ENCODE data around the gene KCNK1.
"Not testable (repeated sequence)": the region's sequence is repeated elsewhere in the genome, so short reads cannot be mapped to it uniquely, and the experiment has no call there.

KCNK1 gene

GRCh38 chr1:233679591-233680373, 65.9 kb downstream of the KCNK1 start:
- no peak for DNase-seq (ENCODE audit: low read depth in 1 of 2, low spot score in 1 of 2)
- in situ Hi-C loops (cut with HindIII; ENCODE audit: low pct_unique_long_range_greater_than_20kb, low sequenced_read_pairs): no loop called here
- no peak for TF ChIP-seq JUND (IDR thresholded peaks at IDR 0.05; ENCODE audit: low read depth)

- in situ Hi-C loops (cut with HindIII; ENCODE audit: low pct_unique_long_range_greater_than_20kb, low sequenced_read_pairs): no loop called here
- DNase-seq (ENCODE audit: low read depth in 1 of 2, low spot score in 1 of 2): no peak
- no peak for TF ChIP-seq JUND (IDR thresholded peaks at IDR 0.05; ENCODE audit: low read depth)
These were observed 67.4 kb downstream of the KCNK1 start for GRCh38 chr1:233681285-233681684.

DNA sequence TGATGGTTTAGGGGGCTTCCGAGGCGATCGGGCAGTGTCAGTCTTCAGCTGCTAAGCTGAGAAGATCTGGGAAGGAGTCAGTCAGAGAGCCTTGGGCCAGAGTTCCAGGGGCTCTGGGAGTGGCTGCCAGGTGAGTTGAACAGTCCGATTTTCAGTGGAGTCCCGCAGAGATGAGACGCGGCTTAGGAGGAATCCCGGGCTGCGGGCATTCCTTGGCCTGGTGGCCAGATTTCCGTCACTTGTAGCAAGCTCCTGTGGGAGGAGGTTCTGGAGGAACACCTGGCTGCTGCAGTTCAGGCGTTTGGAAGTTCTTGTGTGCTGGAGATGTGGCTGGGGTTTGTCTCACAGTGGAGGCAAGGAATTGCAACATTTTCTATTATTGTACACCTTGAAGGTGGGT, 72.7 kb downstream of the KCNK1 start:
- in situ Hi-C loops (cut with HindIII; ENCODE audit: low pct_unique_long_range_greater_than_20kb, low sequenced_read_pairs); DNase-seq (ENCODE audit: low read depth in 1 of 2, low spot score in 1 of 2): not testable (repeated sequence)

DNA sequence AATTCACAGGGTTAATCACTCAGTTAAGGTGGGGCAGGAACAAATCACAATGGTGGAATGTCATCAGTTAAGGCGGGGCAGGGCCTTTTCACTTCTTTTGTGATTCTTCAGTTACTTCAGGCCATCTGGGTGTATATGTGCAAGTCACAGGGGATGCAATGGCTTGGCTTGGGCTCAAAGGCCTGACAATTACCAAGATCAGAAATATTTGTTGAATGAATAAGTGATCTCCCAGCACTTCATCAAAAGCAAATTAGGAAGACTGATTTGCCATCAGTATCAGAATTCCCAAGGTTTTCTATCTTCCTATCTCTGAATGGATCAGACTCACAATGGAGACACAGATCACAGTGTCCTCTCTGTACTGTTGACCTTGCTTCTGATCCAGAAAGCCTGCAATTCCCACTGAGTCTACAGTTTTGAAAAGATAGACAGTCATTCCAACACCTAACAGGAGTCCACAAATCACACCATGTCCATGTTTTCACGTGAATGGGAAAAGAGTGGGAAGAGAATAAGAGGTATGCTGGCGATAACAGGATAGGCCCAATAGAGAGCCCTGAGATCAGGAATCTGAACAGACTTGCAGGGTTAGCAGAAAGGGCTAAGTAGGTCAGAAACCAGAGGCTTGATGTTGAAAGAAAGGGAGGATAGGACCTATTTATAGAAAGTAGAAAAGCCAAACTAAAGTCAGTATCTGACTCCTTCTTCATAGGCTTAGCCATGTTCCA, 75.3 kb downstream of the KCNK1 start:
- no peak for TF ChIP-seq JUND (IDR thresholded peaks at IDR 0.05; ENCODE audit: low read depth)
- in situ Hi-C loops (cut with HindIII; ENCODE audit: low pct_unique_long_range_greater_than_20kb, low sequenced_read_pairs): no loop called here
- DNase-seq (ENCODE audit: low read depth in 1 of 2, low spot score in 1 of 2): no peak

- DNase-seq (ENCODE audit: low read depth in 1 of 2, low spot score in 1 of 2): no peak
- in situ Hi-C loops (cut with HindIII; ENCODE audit: low pct_unique_long_range_greater_than_20kb, low sequenced_read_pairs): no loop called here
- TF ChIP-seq JUND (IDR thresholded peaks at IDR 0.05; ENCODE audit: low read depth): no peak
These were observed 75.9 kb downstream of the KCNK1 start for GRCh38 chr1:233689748-233690254.

DNA sequence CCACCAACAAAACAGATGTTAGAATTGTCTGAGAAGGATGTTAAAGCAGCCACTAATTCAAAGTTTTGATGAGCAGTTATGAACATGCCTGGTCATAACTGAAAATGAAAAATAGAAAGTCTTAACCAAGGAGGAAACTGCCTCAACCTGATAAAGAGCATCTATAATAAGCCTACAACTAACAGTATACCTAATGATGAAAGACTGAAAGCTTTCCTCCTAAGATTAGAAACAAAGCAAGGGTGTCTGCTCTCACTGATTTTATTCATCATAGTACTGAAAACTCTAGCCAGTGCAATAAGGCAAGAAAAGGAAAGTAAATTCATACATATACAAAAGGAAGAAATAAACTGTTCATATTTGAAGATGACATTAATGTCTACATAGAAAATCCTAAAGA, 82.0 kb downstream of the KCNK1 start:
- no peak for DNase-seq (ENCODE audit: low read depth in 1 of 2, low spot score in 1 of 2)
- TF ChIP-seq JUND (IDR thresholded peaks at IDR 0.05; ENCODE audit: low read depth): no peak
- in situ Hi-C loops (cut with HindIII; ENCODE audit: low pct_unique_long_range_greater_than_20kb, low sequenced_read_pairs): no loop called here

DNA sequence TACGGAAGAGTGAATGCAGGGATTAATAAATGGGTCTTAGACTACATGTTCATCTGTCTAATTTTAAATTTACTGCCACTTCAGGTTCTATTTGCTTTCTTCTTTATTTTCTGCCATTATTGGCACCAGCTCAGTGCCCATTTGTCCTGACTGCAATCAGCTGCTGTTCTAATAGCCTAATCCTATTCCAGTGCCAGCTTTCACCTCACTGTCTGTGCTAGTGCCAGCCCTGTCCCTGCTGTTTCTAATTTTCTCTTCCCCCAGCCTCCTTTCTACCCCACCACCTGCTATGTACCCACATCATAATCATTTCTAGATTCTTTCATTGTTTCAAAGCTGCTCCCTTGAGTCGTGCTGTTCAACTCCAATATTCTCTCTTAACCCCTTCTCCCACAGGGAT, 86.4 kb downstream of the KCNK1 start:
- in situ Hi-C loops (cut with HindIII; ENCODE audit: low pct_unique_long_range_greater_than_20kb, low sequenced_read_pairs): no loop called here
- TF ChIP-seq JUND (IDR thresholded peaks at IDR 0.05; ENCODE audit: low read depth): no peak
- DNase-seq (ENCODE audit: low read depth in 1 of 2, low spot score in 1 of 2): no peak

DNA sequence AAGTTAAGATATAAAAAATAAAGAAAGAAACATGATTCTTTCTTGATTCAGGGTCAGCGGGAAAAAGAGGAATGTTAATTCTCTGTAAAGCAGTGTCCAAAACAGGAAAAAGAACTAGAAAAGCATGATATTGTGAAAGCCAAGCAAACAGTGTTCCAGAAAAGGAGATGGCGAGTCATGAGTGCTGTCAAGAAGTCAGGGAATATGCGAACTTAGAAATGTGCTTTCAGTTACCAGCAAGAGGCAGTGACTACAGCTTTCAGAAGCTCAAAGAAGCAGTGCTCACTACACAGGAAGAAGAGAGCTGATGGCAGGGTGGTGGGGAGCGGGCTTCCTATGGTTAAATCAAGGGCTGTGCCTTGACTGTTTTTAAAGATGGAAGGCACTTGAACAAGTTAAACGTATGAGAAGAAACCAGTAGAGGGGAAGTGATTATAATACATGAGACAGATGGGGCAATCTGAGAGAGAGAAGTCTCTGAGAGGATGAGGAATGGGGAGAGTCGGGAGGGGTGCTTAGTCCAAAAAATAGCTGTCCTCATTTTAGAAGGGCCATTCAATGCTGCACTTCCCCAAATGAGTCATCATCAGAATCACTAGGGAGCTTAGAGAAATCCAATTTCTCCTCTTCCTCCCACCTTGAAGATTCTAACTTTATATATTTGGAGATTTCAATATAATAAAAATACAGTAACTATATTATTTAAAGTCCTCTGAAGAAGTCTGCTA, 90.4 kb downstream of the KCNK1 start:
- in situ Hi-C loops (cut with HindIII; ENCODE audit: low pct_unique_long_range_greater_than_20kb, low sequenced_read_pairs): no loop called here
- DNase-seq (ENCODE audit: low read depth in 1 of 2, low spot score in 1 of 2): peak in 1 of 2 experiments; percentile 22
- TF ChIP-seq JUND (IDR thresholded peaks at IDR 0.05; ENCODE audit: low read depth): no peak

GRCh38 chr1:233704898-233705723, 91.2 kb downstream of the KCNK1 start:
- DNase-seq (ENCODE audit: low read depth in 1 of 2, low spot score in 1 of 2): peak; percentile 13 to 87
- in situ Hi-C loops (cut with HindIII; ENCODE audit: low pct_unique_long_range_greater_than_20kb, low sequenced_read_pairs): no loop called here
- TF ChIP-seq JUND (IDR thresholded peaks at IDR 0.05; ENCODE audit: low read depth): 0 out of 2 replicates have a peak, but pooled peaks have one; percentile 20

GRCh38 chr1:233707153-233707879, 93.4 kb downstream of the KCNK1 start:
- no peak for TF ChIP-seq JUND (IDR thresholded peaks at IDR 0.05; ENCODE audit: low read depth)
- peak in 1 of 2 experiments; percentile 33 for DNase-seq (ENCODE audit: low read depth in 1 of 2, low spot score in 1 of 2)
- in situ Hi-C loops (cut with HindIII; ENCODE audit: low pct_unique_long_range_greater_than_20kb, low sequenced_read_pairs): no loop called here
